ENCODE results near the gene ORAI3. TPM values are rescaled to one million over a fixed set of nuclear protein-coding genes. Genes with fewer than 3 reads are reported as not detected.

Gene ORAI3
- total and polyA plus RNA-seq, 2 of the 13 experiments (the other 11 are each of a cell fraction or from before 2014, with no cell fraction given): 11.4 to 32.0 TPM

DNA sequence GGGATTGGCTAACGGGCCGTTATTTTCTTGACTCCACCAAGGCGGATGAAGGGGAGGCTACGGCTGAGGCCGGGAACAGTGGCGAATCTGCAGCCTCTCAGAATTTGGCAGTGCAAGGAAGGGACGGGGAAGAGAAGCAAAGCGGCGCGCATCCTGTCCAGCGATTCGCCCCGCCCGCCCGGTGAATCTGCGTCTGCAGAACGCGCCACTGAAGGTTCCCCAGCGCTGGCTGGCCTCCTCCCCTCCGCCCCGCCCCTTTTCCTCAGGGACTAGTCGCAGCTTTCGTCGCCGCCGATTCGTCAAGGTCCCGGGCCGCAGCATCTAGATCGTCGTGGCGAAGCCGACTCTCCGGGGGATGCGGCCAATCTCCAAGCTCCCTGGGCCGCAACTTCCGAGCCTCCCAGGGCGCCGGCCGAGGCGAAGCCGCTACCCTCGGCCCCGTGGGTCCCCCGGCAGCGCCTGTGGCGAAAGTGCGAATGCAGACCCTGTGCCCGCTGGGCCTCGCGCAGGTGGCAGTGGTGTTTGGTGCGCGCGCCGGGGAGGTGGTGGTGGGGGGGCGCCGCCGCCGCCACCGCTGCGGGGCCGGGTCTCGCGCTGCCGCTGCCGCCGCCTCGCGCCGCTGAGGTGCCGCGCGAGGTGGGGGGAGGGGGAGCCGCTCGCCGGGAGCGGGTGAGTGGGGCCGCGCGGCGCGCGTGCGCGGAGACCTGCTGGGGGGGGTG, 8.7 kb downstream of the ORAI3 start, which contains the start of gene SETD1A (continued):
- peak; percentile 75; the same call in 1 of the 2 replicates for TF ChIP-seq RXRA (CRISPR knock-in tag; IDR thresholded peaks at IDR 0.05)
- TF ChIP-seq ZNF672 (CRISPR knock-in tag; IDR thresholded peaks at IDR 0.05): no peak
- TF ChIP-seq ZFP90 (CRISPR knock-in tag; IDR thresholded peaks at IDR 0.05; ENCODE audit: borderline replicate concordance): 0 out of 2 replicates have a peak, but pooled peaks have one; percentile 51
- TF ChIP-seq ZNF484 (CRISPR knock-in tag; IDR thresholded peaks at IDR 0.05; ENCODE audit: borderline replicate concordance, low read depth): no peak
- TF ChIP-seq ZNF567 (CRISPR knock-in tag; IDR thresholded peaks at IDR 0.05; ENCODE audit: borderline replicate concordance): no peak; the same call in 1 of the 2 replicates
- no peak for TF ChIP-seq RFX3 (CRISPR knock-in tag; IDR thresholded peaks at IDR 0.05)
- no peak for TF ChIP-seq KDM4B (CRISPR knock-in tag; IDR thresholded peaks at IDR 0.05)
- TF ChIP-seq SUZ12 (IDR thresholded peaks at IDR 0.05; ENCODE audit: low read depth, low read length): no peak
- no peak for TF ChIP-seq TCF12 (IDR thresholded peaks at IDR 0.05)
- no peak; the same call in 1 of the 2 replicates for TF ChIP-seq TCF12 (CRISPR knock-in tag; IDR thresholded peaks at IDR 0.05)
- TF ChIP-seq ZNF577 (CRISPR knock-in tag; IDR thresholded peaks at IDR 0.05; ENCODE audit: borderline replicate concordance, low read depth): no peak
- TF ChIP-seq, protein P1, sequence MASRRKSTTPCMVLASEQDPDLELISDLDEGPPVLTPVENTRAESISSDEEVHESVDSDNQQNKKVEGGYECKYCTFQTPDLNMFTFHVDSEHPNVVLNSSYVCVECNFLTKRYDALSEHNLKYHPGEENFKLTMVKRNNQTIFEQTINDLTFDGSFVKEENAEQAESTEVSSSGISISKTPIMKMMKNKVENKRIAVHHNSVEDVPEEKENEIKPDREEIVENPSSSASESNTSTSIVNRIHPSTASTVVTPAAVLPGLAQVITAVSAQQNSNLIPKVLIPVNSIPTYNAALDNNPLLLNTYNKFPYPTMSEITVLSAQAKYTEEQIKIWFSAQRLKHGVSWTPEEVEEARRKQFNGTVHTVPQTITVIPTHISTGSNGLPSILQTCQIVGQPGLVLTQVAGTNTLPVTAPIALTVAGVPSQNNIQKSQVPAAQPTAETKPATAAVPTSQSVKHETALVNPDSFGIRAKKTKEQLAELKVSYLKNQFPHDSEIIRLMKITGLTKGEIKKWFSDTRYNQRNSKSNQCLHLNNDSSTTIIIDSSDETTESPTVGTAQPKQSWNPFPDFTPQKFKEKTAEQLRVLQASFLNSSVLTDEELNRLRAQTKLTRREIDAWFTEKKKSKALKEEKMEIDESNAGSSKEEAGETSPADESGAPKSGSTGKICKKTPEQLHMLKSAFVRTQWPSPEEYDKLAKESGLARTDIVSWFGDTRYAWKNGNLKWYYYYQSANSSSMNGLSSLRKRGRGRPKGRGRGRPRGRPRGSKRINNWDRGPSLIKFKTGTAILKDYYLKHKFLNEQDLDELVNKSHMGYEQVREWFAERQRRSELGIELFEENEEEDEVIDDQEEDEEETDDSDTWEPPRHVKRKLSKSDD (CRISPR knock-in tag; IDR thresholded peaks at IDR 0.05; ENCODE audit: low read depth): no peak; the same call in 1 of the 2 replicates
- TF ChIP-seq NBN (conservative IDR thresholded peaks at IDR 0.05): no peak
- no peak for TF ChIP-seq ZNF557 (CRISPR knock-in tag; IDR thresholded peaks at IDR 0.05)
- TF ChIP-seq SIN3A (IDR thresholded peaks at IDR 0.05; ENCODE audit: borderline replicate concordance, low read depth, low read length): no peak
- TF ChIP-seq, protein P2, sequence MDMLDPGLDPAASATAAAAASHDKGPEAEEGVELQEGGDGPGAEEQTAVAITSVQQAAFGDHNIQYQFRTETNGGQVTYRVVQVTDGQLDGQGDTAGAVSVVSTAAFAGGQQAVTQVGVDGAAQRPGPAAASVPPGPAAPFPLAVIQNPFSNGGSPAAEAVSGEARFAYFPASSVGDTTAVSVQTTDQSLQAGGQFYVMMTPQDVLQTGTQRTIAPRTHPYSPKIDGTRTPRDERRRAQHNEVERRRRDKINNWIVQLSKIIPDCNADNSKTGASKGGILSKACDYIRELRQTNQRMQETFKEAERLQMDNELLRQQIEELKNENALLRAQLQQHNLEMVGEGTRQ (IDR thresholded peaks at IDR 0.05; ENCODE audit: low read depth, low read length): no peak
- TF ChIP-seq, protein P2 (CRISPR knock-in tag; IDR thresholded peaks at IDR 0.05; ENCODE audit: borderline replicate concordance): no peak; the same call in 1 of the 2 replicates
- TF ChIP-seq, protein P3, sequence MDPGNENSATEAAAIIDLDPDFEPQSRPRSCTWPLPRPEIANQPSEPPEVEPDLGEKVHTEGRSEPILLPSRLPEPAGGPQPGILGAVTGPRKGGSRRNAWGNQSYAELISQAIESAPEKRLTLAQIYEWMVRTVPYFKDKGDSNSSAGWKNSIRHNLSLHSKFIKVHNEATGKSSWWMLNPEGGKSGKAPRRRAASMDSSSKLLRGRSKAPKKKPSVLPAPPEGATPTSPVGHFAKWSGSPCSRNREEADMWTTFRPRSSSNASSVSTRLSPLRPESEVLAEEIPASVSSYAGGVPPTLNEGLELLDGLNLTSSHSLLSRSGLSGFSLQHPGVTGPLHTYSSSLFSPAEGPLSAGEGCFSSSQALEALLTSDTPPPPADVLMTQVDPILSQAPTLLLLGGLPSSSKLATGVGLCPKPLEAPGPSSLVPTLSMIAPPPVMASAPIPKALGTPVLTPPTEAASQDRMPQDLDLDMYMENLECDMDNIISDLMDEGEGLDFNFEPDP (CRISPR knock-in tag; conservative IDR thresholded peaks at IDR 0.05): no peak
- 0 out of 2 replicates have a peak, but pooled peaks have one; percentile 21 for TF ChIP-seq ISX (CRISPR knock-in tag; conservative IDR thresholded peaks at IDR 0.05)
- TF ChIP-seq HMG20B (CRISPR knock-in tag; conservative IDR thresholded peaks at IDR 0.05): no peak
- peak; percentile 50; the same call in 1 of the 2 replicates for TF ChIP-seq ZMYM2 (CRISPR knock-in tag; IDR thresholded peaks at IDR 0.05)
- TF ChIP-seq BHLHE40 (IDR thresholded peaks at IDR 0.05; ENCODE audit: low read length): no peak; the same call in 1 of the 2 replicates
- no peak for TF ChIP-seq PRPF4 (IDR thresholded peaks at IDR 0.05; ENCODE audit: low read depth, low read length, poor library complexity, severe bottlenecking)
- TF ChIP-seq, protein P4, sequence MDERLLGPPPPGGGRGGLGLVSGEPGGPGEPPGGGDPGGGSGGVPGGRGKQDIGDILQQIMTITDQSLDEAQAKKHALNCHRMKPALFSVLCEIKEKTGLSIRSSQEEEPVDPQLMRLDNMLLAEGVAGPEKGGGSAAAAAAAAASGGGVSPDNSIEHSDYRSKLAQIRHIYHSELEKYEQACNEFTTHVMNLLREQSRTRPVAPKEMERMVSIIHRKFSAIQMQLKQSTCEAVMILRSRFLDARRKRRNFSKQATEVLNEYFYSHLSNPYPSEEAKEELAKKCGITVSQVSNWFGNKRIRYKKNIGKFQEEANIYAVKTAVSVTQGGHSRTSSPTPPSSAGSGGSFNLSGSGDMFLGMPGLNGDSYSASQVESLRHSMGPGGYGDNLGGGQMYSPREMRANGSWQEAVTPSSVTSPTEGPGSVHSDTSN (CRISPR knock-in tag; IDR thresholded peaks at IDR 0.05): no peak
